Measurements from ENCODE around the gene SYTL3. TPM values are rescaled to one million over a fixed set of nuclear protein-coding genes. Genes with fewer than 3 reads are reported as not detected.
A peak's percentile ranks its signal among the peaks of the same experiment; 100 is the strongest.
"Not testable (repeated sequence)": the region's sequence is repeated elsewhere in the genome, so short reads cannot be mapped to it uniquely, and the experiment has no call there.

SYTL3 gene
- 6.9 and 7.1 TPM in 2 replicates for total RNA-seq
- polyA plus RNA-seq (2012), result 2.0 TPM

GRCh38 chr6:158649289-158650143 lies at the start of gene SYTL3:
Gene SYTL3, plus strand, starts transcription at chr6:158650054. Its CDS starts 13,215 bp downstream, at chr6:158663269.
- peak; percentile 62 for DNase-seq (ENCODE audit: low read depth)

GRCh38 chr6:158603261-158604047 lies 46.4 kb upstream of the SYTL3 start:
- no peak for DNase-seq (ENCODE audit: low read depth)

- DNase-seq (ENCODE audit: low read depth), result no peak
Measured at GRCh38 chr6:158604048-158604406, 45.8 kb upstream of the SYTL3 start.

- DNase-seq (ENCODE audit: low read depth), result peak; percentile 76
Measured at GRCh38 chr6:158605266-158605878, 44.5 kb upstream of the SYTL3 start.

GRCh38 chr6:158606011-158606410 lies 43.8 kb upstream of the SYTL3 start:
- not testable (repeated sequence) for DNase-seq (ENCODE audit: low read depth)

GRCh38 chr6:158606935-158607334 lies 42.9 kb upstream of the SYTL3 start:
- DNase-seq (ENCODE audit: low read depth), result no peak

- DNase-seq (ENCODE audit: low read depth), result no peak
Measured at GRCh38 chr6:158607411-158608170, 42.3 kb upstream of the SYTL3 start.

- DNase-seq (ENCODE audit: low read depth), result no peak
Measured at GRCh38 chr6:158608221-158608620, 41.6 kb upstream of the SYTL3 start.

- DNase-seq (ENCODE audit: low read depth), result no peak
Measured at GRCh38 chr6:158609455-158610155, 40.2 kb upstream of the SYTL3 start.

- no peak for DNase-seq (ENCODE audit: low read depth)
Measured at GRCh38 chr6:158610319-158610968, 39.4 kb upstream of the SYTL3 start.

GRCh38 chr6:158611039-158611438 lies 38.8 kb upstream of the SYTL3 start:
- no peak for DNase-seq (ENCODE audit: low read depth)

GRCh38 chr6:158611541-158612370 lies 38.1 kb upstream of the SYTL3 start:
- no peak for DNase-seq (ENCODE audit: low read depth)

GRCh38 chr6:158614606-158615005 lies 35.2 kb upstream of the SYTL3 start:
- DNase-seq (ENCODE audit: low read depth), result not testable (repeated sequence)

- not testable (repeated sequence) for DNase-seq (ENCODE audit: low read depth)
Measured at GRCh38 chr6:158618289-158618688, 31.6 kb upstream of the SYTL3 start.

- DNase-seq (ENCODE audit: low read depth), result no peak
Measured at GRCh38 chr6:158619922-158620801, 29.7 kb upstream of the SYTL3 start.

- no peak for DNase-seq (ENCODE audit: low read depth)
Measured at GRCh38 chr6:158620963-158621693, 28.7 kb upstream of the SYTL3 start.
